Astrocyte of the spinal cord (primary cell): ENCODE measurements around the gene HIVEP3.

Source experiments
- DNase-seq: peaks from one replicate; pipeline ENCODE4 v3.0.0; 2011; ENCODE audit warnings: low read depth, low spot score
- H3K4me3 ChIP-seq: 2 replicates; pipeline ENCODE4 v1.5.1; 2011; ENCODE audit warnings: low read depth, mild to moderate bottlenecking, low read length, moderate library complexity
- CTCF ChIP-seq: IDR thresholded peaks from 2 replicates; pipeline ENCODE4 v1.5.1; 2012; ENCODE audit warnings: low read depth, mild to moderate bottlenecking, low read length, inconsistent platforms
- in situ Hi-C: cut with HindIII; loops from 2 replicates; pipeline ENCODE4 v1.10.0; 2017; ENCODE audit warnings: low sequenced_read_pairs

HIVEP3 gene

GRCh38 chr1:41842326-41842725, 76.4 kb downstream of the HIVEP3 start:
- DNase-seq: no peak
- H3K4me3 ChIP-seq: no peak overlapping the region
- in situ Hi-C loops: no loop called here
- TF ChIP-seq CTCF: peak; percentile 5

GRCh38 chr1:41840592-41841246, 78.0 kb downstream of the HIVEP3 start:
- in situ Hi-C loops: no loop called here
- peak; percentile 47 for DNase-seq
- TF ChIP-seq CTCF: no peak
- no peak overlapping the region for H3K4me3 ChIP-seq

GRCh38 chr1:41838266-41838665, 80.5 kb downstream of the HIVEP3 start:
- no peak overlapping the region for H3K4me3 ChIP-seq
- no peak for TF ChIP-seq CTCF
- no peak for DNase-seq
- in situ Hi-C loops: no loop called here

- DNase-seq: no peak
- no peak overlapping the region for H3K4me3 ChIP-seq
- TF ChIP-seq CTCF: no peak
- in situ Hi-C loops: no loop called here
Measured at GRCh38 chr1:41837691-41838090, 81.0 kb downstream of the HIVEP3 start.

GRCh38 chr1:41835485-41835884, 83.2 kb downstream of the HIVEP3 start:
- H3K4me3 ChIP-seq: no peak overlapping the region
- in situ Hi-C loops: no loop called here
- TF ChIP-seq CTCF: no peak
- DNase-seq: peak; percentile 39

GRCh38 chr1:41833519-41834000, 85.2 kb downstream of the HIVEP3 start:
- no peak overlapping the region for H3K4me3 ChIP-seq
- no peak for TF ChIP-seq CTCF
- in situ Hi-C loops: no loop called here
- DNase-seq: no peak
